CD1c-positive myeloid dendritic cell (primary cell): ENCODE results near the gene ZNF175.

Experiments used
- DNase-seq: peaks from one replicate; pipeline ENCODE4 v3.0.0-alpha.2; 2016; ENCODE audit errors: extremely low spot score

Gene ZNF175

GRCh38 chr19:51549533-51550324 is 21.4 kb upstream of the ZNF175 start:
- no peak for DNase-seq

GRCh38 chr19:51550848-51551672 is 20.0 kb upstream of the ZNF175 start:
- no peak for DNase-seq

GRCh38 chr19:51551673-51552432 is 19.2 kb upstream of the ZNF175 start:
- peak; percentile 5 for DNase-seq

- no peak for DNase-seq
Observed at GRCh38 chr19:51552608-51552995, 18.5 kb upstream of the ZNF175 start.

GRCh38 chr19:51552996-51553725 is 17.9 kb upstream of the ZNF175 start:
- peak; percentile 81 for DNase-seq

- DNase-seq = no peak
Observed at GRCh38 chr19:51559240-51559639, 11.8 kb upstream of the ZNF175 start.

- no peak for DNase-seq
Observed at GRCh38 chr19:51560339-51560738, 10.7 kb upstream of the ZNF175 start.

GRCh38 chr19:51564791-51565190 is 6.3 kb upstream of the ZNF175 start:
- DNase-seq = peak; percentile 52

- DNase-seq = peak; percentile 44
Observed at GRCh38 chr19:51565583-51565982, 5.5 kb upstream of the ZNF175 start.

- DNase-seq = no peak
Observed at GRCh38 chr19:51566489-51567100, 4.5 kb upstream of the ZNF175 start.

- no peak for DNase-seq
Observed at GRCh38 chr19:51567583-51567982, 3.5 kb upstream of the ZNF175 start.

- DNase-seq = no peak
Observed at GRCh38 chr19:51568456-51568855, 2.6 kb upstream of the ZNF175 start.

- no peak for DNase-seq
Observed at GRCh38 chr19:51571599-51571998, 516 bp downstream of the ZNF175 start.

GRCh38 chr19:51572410-51572809 is 1.3 kb downstream of the ZNF175 start:
- peak; percentile 59 for DNase-seq

GRCh38 chr19:51572908-51573307 is 1.8 kb downstream of the ZNF175 start:
- no peak for DNase-seq

- DNase-seq = no peak
Observed at GRCh38 chr19:51573331-51573730, 2.2 kb downstream of the ZNF175 start.

GRCh38 chr19:51576850-51577249 is 5.8 kb downstream of the ZNF175 start:
- DNase-seq = no peak

GRCh38 chr19:51586103-51586728 is 15.1 kb downstream of the ZNF175 start:
- peak; percentile 26 for DNase-seq

- no peak for DNase-seq
Observed at GRCh38 chr19:51586799-51587198, 15.7 kb downstream of the ZNF175 start.
